ENCODE results near the gene ATF7. TPM values are rescaled to one million over a fixed set of nuclear protein-coding genes. Genes with fewer than 3 reads are reported as not detected.

The ATF7 gene
- total and polyA plus RNA-seq, 2 of the 13 experiments (the other 11 are each of a cell fraction or from before 2014, with no cell fraction given), result 9.6 to 16.2 TPM

GRCh38 chr12:53625946-53626701 lies at the start of gene ATF7 (continued):
- TF ChIP-seq ZNF512B (CRISPR knock-in tag; IDR thresholded peaks at IDR 0.05; ENCODE audit: borderline replicate concordance) (no peak), MZF1 (CRISPR knock-in tag; IDR thresholded peaks at IDR 0.05; ENCODE audit: borderline replicate concordance) (no peak), SMAD9 (CRISPR knock-in tag; IDR thresholded peaks at IDR 0.05) (no peak), ZNF800 (CRISPR knock-in tag; IDR thresholded peaks at IDR 0.05) (no peak), ATAD3A (CRISPR knock-in tag; IDR thresholded peaks at IDR 0.05) (no peak), ZNF784 (CRISPR knock-in tag; IDR thresholded peaks at IDR 0.05; ENCODE audit: borderline replicate concordance) (no peak), TAF1 (CRISPR knock-in tag; IDR thresholded peaks at IDR 0.05) (peak; percentile 86), IRX3 (CRISPR knock-in tag; IDR thresholded peaks at IDR 0.05; ENCODE audit: borderline replicate concordance, low read depth) (peak; percentile 6; the same call in 1 of the 2 replicates), RCOR2 (CRISPR knock-in tag; IDR thresholded peaks at IDR 0.05) (no peak), HIC2 (CRISPR knock-in tag; IDR thresholded peaks at IDR 0.05; ENCODE audit: low read depth) (no peak; the same call in 1 of the 2 replicates), CEBPB (IDR thresholded peaks at IDR 0.05; ENCODE audit: borderline replicate concordance, low read depth, low read length) (no peak), TCF12 (IDR thresholded peaks at IDR 0.05) (no peak), TCF12 (CRISPR knock-in tag; IDR thresholded peaks at IDR 0.05) (no peak), ERF (CRISPR knock-in tag; IDR thresholded peaks at IDR 0.05) (peak; percentile 18; the same call in 1 of the 2 replicates), RORA (CRISPR knock-in tag; IDR thresholded peaks at IDR 0.05) (no peak), NONO (IDR thresholded peaks at IDR 0.05) (no peak), NONO (CRISPR knock-in tag; conservative IDR thresholded peaks at IDR 0.05) (peak; percentile 92), ZNF10 (CRISPR knock-in tag; IDR thresholded peaks at IDR 0.05; ENCODE audit: borderline replicate concordance, low read depth) (no peak), ZNF253 (CRISPR knock-in tag; IDR thresholded peaks at IDR 0.05; ENCODE audit: borderline replicate concordance) (no peak), TSC22D2 (CRISPR knock-in tag; IDR thresholded peaks at IDR 0.05; ENCODE audit: borderline replicate concordance) (no peak; the same call in 1 of the 2 replicates), PBX3 (CRISPR knock-in tag; IDR thresholded peaks at IDR 0.05; ENCODE audit: borderline replicate concordance) (peak; percentile 77; the same call in 1 of the 2 replicates)

Measured in HepG2 (cell line).